ENCODE data around the gene SAMD13.

The SAMD13 gene

GRCh38 chr1:84374991-84375696, 73.6 kb downstream of the SAMD13 start:
- H3K4me1 ChIP-seq (ENCODE audit: control insufficient read depth, insufficient read depth, low read length): peaks cover 12% of the 10 kb centered on the region; the same call in 1 of the 2 replicates
- no peak overlapping the region for H3K4me3 ChIP-seq (ENCODE audit: low read depth, low read length)
- no peaks in the 10 kb centered on the region for H3K27me3 ChIP-seq (ENCODE audit: control insufficient read depth, insufficient read depth, low read length)
- H3K9me3 ChIP-seq (ENCODE audit: control insufficient read depth, insufficient read depth, low read depth, low read length): no peaks in the 10 kb centered on the region
- H3K27ac ChIP-seq (ENCODE audit: low read depth, low read length): no peak overlapping the region
- no peaks in the 10 kb centered on the region for H3K36me3 ChIP-seq (ENCODE audit: control insufficient read depth, insufficient read depth, low read length)
- H3K9ac ChIP-seq (ENCODE audit: low read length): no peak overlapping the region

GRCh38 chr1:84376000-84376910, 74.7 kb downstream of the SAMD13 start:
- H3K4me1 ChIP-seq (ENCODE audit: control insufficient read depth, insufficient read depth, low read length): peaks cover 12% of the 10 kb centered on the region; the same call in 1 of the 2 replicates
- H3K9ac ChIP-seq (ENCODE audit: low read length): no peak overlapping the region
- H3K36me3 ChIP-seq (ENCODE audit: control insufficient read depth, insufficient read depth, low read length): no peaks in the 10 kb centered on the region
- H3K27me3 ChIP-seq (ENCODE audit: control insufficient read depth, insufficient read depth, low read length): no peaks in the 10 kb centered on the region
- H3K27ac ChIP-seq (ENCODE audit: low read depth, low read length): no peak overlapping the region
- no peak overlapping the region for H3K4me3 ChIP-seq (ENCODE audit: low read depth, low read length)
- H3K9me3 ChIP-seq (ENCODE audit: control insufficient read depth, insufficient read depth, low read depth, low read length): no peaks in the 10 kb centered on the region

DNA sequence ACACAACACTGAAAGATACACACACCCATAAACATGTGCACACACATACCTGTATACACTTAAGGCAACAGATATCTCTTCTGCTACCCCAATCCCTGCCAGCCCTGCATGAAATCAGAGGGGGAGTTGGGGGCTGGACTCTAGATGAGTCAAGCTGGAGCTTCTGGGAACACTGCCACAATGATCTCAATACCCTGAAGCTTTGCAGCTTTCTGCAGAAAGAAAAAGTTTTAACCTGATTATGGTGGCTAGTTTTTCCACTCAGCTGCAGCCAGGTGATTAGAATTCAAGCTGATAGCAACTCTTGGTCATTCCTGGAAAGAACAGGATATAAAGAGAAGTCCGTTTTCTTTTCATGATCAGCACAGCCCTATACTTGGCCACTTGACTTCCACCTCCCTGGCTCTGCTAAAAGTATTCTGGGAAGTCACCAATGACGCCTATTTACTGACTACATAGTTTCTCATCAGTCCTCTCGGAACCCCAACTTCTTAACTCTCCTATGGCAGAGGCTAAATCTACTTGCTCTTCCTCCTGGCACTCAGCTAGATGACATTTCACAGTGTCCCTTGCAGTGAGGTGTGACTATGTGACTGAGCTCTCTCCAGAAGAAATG, 76.1 kb downstream of the SAMD13 start:
- Histone ChIP-seq H3K9me3 (ENCODE audit: control insufficient read depth, insufficient read depth, low read depth, low read length) (no peaks in the 10 kb centered on the region), H3K27ac (ENCODE audit: low read depth, low read length) (no peak overlapping the region), H3K36me3 (ENCODE audit: control insufficient read depth, insufficient read depth, low read length) (no peaks in the 10 kb centered on the region), H3K9ac (ENCODE audit: low read length) (no peak overlapping the region), H3K4me1 (ENCODE audit: control insufficient read depth, insufficient read depth, low read length) (peaks cover 12% of the 10 kb centered on the region; the same call in 1 of the 2 replicates), H3K27me3 (ENCODE audit: control insufficient read depth, insufficient read depth, low read length) (no peaks in the 10 kb centered on the region), H3K4me3 (ENCODE audit: low read depth, low read length) (no peak overlapping the region)

- no peak overlapping the region for H3K4me3 ChIP-seq (ENCODE audit: low read depth, low read length)
- H3K9ac ChIP-seq (ENCODE audit: low read length): no peak overlapping the region
- H3K27ac ChIP-seq (ENCODE audit: low read depth, low read length): no peak overlapping the region
- H3K36me3 ChIP-seq (ENCODE audit: control insufficient read depth, insufficient read depth, low read length): no peaks in the 10 kb centered on the region
- no peaks in the 10 kb centered on the region for H3K9me3 ChIP-seq (ENCODE audit: control insufficient read depth, insufficient read depth, low read depth, low read length)
- peaks cover 12% of the 10 kb centered on the region; the same call in 1 of the 2 replicates for H3K4me1 ChIP-seq (ENCODE audit: control insufficient read depth, insufficient read depth, low read length)
- H3K27me3 ChIP-seq (ENCODE audit: control insufficient read depth, insufficient read depth, low read length): no peaks in the 10 kb centered on the region
These were observed 77.8 kb downstream of the SAMD13 start for GRCh38 chr1:84379138-84379916.

GRCh38 chr1:84379917-84380180, 78.3 kb downstream of the SAMD13 start:
- Histone ChIP-seq H3K4me1 (ENCODE audit: control insufficient read depth, insufficient read depth, low read length) (peaks cover 12% of the 10 kb centered on the region; the same call in 1 of the 2 replicates), H3K27me3 (ENCODE audit: control insufficient read depth, insufficient read depth, low read length) (no peaks in the 10 kb centered on the region), H3K36me3 (ENCODE audit: control insufficient read depth, insufficient read depth, low read length) (no peaks in the 10 kb centered on the region), H3K4me3 (ENCODE audit: low read depth, low read length) (no peak overlapping the region), H3K27ac (ENCODE audit: low read depth, low read length) (no peak overlapping the region), H3K9ac (ENCODE audit: low read length) (no peak overlapping the region), H3K9me3 (ENCODE audit: control insufficient read depth, insufficient read depth, low read depth, low read length) (no peaks in the 10 kb centered on the region)

DNA sequence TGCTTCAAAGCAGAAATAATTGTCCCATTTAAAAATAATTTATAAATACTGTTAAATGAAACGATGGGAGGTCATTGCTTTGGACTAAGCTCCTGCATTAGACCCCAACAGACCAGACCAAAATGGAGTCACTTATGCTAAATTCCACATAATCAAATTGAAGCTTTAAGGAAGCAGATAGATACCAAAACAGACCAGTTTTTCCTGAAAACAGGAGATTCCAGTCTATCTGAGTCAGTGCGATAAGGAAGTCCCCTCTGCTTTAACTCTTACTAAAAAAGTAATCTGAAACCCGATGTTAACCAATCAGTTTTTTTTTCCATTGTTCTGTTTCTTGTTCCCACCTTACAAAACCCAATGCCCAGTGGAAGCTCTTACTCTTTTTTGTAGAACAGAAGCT, 80.6 kb downstream of the SAMD13 start:
- Histone ChIP-seq H3K9me3 (ENCODE audit: control insufficient read depth, insufficient read depth, low read depth, low read length) (no peaks in the 10 kb centered on the region), H3K4me3 (ENCODE audit: low read depth, low read length) (no peak overlapping the region), H3K27ac (ENCODE audit: low read depth, low read length) (no peak overlapping the region), H3K9ac (ENCODE audit: low read length) (no peak overlapping the region), H3K27me3 (ENCODE audit: control insufficient read depth, insufficient read depth, low read length) (no peaks in the 10 kb centered on the region), H3K36me3 (ENCODE audit: control insufficient read depth, insufficient read depth, low read length) (no peaks in the 10 kb centered on the region), H3K4me1 (ENCODE audit: control insufficient read depth, insufficient read depth, low read length) (peaks cover 12% of the 10 kb centered on the region; the same call in 1 of the 2 replicates)

DNA sequence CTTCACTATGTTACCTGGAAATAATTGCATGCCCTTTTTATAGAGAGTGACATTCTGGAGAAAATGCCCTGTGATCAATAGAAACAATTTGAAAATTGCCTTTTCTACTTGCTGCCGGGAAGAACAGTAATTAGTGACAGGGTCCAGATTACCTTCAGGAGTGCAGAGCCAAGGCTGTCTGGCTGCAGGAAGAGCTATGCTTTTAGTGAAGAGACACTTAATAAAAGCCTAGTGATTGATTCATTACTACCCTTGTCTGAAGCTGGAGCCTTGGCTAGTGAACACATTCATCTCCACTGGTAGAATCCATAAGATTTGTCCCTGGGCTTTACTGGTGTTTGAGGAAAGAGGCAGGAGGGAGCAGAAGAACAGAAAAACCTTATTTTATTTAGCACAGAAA, 83.8 kb downstream of the SAMD13 start:
- Histone ChIP-seq H3K4me1 (ENCODE audit: control insufficient read depth, insufficient read depth, low read length) (no peaks in the 10 kb centered on the region), H3K9me3 (ENCODE audit: control insufficient read depth, insufficient read depth, low read depth, low read length) (no peaks in the 10 kb centered on the region), H3K4me3 (ENCODE audit: low read depth, low read length) (no peak overlapping the region), H3K27me3 (ENCODE audit: control insufficient read depth, insufficient read depth, low read length) (no peaks in the 10 kb centered on the region), H3K27ac (ENCODE audit: low read depth, low read length) (no peak overlapping the region), H3K9ac (ENCODE audit: low read length) (no peak overlapping the region), H3K36me3 (ENCODE audit: control insufficient read depth, insufficient read depth, low read length) (no peaks in the 10 kb centered on the region)

DNA sequence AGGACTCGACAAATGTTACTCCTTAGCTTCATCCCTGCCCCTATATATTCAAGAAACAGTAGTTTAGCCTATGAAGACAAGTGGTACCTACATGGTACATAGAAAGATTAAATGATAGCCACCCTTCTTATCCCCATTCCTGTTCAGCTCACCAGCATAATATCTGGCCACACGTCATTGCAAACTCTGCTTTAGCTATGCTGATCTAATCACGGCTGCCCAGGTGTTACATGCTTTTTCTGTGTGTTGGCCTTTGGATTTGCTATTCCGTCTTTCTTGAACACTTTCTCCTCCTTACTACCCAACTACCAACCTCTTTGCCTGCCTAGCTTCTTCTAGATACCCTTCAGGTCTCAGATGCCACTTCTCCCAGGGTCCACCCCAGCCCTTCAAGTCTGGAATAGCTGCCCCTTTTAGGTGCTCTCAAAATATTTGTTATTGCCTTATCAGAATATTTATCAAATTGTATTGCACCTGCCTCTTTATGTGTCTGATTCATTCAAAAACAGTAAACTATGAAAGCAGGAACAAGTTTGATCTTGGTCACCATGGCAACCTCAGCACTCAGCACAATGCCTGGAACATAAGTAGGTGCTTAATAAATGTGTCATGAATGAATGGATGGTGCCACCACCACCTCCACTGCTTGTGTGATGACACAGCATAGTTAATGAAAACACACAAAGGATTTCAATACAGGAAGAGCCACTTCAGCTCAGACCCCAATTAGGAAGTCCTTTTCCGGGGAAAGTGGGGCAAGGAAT, 85.4 kb downstream of the SAMD13 start:
- Histone ChIP-seq H3K4me3 (ENCODE audit: low read depth, low read length) (no peak overlapping the region), H3K9me3 (ENCODE audit: control insufficient read depth, insufficient read depth, low read depth, low read length) (no peaks in the 10 kb centered on the region), H3K36me3 (ENCODE audit: control insufficient read depth, insufficient read depth, low read length) (no peaks in the 10 kb centered on the region), H3K4me1 (ENCODE audit: control insufficient read depth, insufficient read depth, low read length) (peaks cover 7% of the 10 kb centered on the region), H3K27me3 (ENCODE audit: control insufficient read depth, insufficient read depth, low read length) (no peaks in the 10 kb centered on the region), H3K27ac (ENCODE audit: low read depth, low read length) (no peak overlapping the region), H3K9ac (ENCODE audit: low read length) (no peak overlapping the region)

DNA sequence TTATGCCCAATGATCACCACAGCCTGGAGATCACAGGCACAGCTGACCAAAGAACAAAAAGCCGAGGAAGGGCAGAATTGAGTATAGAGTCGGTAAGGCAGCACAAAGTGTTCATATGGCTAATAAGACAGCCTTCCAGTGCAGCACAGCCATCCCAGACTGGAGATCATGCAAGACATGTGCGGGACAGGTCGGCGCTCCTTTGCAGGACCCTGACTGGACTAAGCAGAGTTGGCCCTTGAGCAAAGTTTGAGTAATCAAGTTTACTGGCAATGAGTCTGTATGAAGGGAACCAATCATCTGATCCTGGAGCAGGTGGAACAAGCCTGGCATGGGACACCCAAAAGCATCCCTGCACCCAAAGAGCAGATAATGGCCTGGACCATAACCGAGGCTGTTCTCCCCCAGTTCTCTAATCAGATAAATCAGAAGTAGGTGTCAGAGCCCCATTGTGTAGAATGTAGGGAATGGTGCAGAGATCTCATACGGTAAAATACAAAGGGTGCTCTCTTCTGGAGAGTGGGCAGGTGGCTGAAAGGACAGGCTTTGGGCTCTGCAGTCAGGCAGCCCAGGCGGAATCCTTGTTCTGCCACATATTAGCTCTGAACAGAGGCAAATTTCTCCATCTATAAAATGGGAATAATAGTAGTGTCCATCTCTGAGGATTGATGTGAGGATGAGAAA, 86.1 kb downstream of the SAMD13 start:
- Histone ChIP-seq H3K27ac (ENCODE audit: low read depth, low read length) (no peak overlapping the region), H3K4me1 (ENCODE audit: control insufficient read depth, insufficient read depth, low read length) (peaks cover 11% of the 10 kb centered on the region), H3K9ac (ENCODE audit: low read length) (no peak overlapping the region), H3K27me3 (ENCODE audit: control insufficient read depth, insufficient read depth, low read length) (no peaks in the 10 kb centered on the region), H3K36me3 (ENCODE audit: control insufficient read depth, insufficient read depth, low read length) (no peaks in the 10 kb centered on the region), H3K9me3 (ENCODE audit: control insufficient read depth, insufficient read depth, low read depth, low read length) (no peaks in the 10 kb centered on the region), H3K4me3 (ENCODE audit: low read depth, low read length) (no peak overlapping the region)

- no peak overlapping the region for H3K4me3 ChIP-seq (ENCODE audit: low read depth, low read length)
- H3K27ac ChIP-seq (ENCODE audit: low read depth, low read length): no peak overlapping the region
- no peak overlapping the region for H3K9ac ChIP-seq (ENCODE audit: low read length)
- no peaks in the 10 kb centered on the region for H3K36me3 ChIP-seq (ENCODE audit: control insufficient read depth, insufficient read depth, low read length)
- H3K9me3 ChIP-seq (ENCODE audit: control insufficient read depth, insufficient read depth, low read depth, low read length): no peaks in the 10 kb centered on the region
- no peaks in the 10 kb centered on the region for H3K27me3 ChIP-seq (ENCODE audit: control insufficient read depth, insufficient read depth, low read length)
- peaks cover 11% of the 10 kb centered on the region for H3K4me1 ChIP-seq (ENCODE audit: control insufficient read depth, insufficient read depth, low read length)
These were observed 88.7 kb downstream of the SAMD13 start for GRCh38 chr1:84390226-84390625.

All from HUES6 (cell line).